Stimulated activated CD4-positive, alpha-beta T cell treated with anti-CD3 and anti-CD28 coated beads, Interleukin-1b, Interleukin-23, amount 100 ng/mL, for 1 hour (primary cell): ENCODE results near the gene TPGS2.
"Not testable (repeated sequence)": the region's sequence is repeated elsewhere in the genome, so short reads cannot be mapped to it uniquely, and the experiment has no call there.

Source experiments
- DNase-seq, 2 donors: peaks; one replicate each; pipeline ENCODE4 v3.0.0-alpha.2; 2020; ENCODE audit warnings: low read depth in 2 of 2

Gene TPGS2

DNA sequence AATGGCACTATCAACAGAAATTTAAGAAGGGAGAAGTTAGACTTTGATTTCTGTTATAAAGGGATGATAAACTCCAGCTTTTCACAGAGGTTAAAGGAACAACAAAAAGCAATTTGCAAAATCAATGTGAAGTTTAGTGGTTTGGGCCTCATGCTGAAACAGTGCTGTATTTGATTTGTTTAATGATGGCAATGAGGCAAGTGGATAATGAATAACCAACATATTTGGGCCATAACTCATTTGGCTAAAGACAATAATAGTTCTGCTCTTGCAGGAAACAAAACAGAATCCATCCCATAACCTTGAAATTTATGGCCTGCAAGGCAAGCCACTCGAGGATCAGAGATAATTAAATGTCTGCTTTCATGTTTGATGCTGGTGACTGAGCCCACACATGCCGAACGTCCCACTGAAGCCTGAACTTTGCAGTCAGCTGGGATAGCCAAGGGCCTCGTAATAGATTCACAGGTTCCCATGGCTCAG, 56.5 kb downstream of the TPGS2 start:
- no peak for DNase-seq

DNA sequence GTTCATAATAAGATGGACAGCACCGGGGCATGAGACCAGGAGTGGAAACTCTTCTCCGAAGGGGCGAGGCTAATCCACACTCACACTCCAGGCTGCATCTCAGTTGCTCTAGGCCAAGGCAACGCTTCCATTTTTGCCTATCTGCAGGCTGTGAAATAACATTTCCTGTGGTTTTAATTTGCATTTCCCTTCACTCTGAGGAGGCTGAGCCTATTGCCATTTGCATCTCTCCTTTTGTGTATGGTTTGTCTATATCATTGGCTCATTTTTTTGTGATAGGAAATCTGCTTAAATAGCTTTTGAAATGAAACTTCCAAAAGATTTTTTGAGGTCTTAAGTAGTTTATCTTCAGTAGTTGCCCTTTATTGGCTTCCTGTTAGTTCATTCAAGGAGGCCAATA, 57.6 kb downstream of the TPGS2 start:
- no peak for DNase-seq

DNA sequence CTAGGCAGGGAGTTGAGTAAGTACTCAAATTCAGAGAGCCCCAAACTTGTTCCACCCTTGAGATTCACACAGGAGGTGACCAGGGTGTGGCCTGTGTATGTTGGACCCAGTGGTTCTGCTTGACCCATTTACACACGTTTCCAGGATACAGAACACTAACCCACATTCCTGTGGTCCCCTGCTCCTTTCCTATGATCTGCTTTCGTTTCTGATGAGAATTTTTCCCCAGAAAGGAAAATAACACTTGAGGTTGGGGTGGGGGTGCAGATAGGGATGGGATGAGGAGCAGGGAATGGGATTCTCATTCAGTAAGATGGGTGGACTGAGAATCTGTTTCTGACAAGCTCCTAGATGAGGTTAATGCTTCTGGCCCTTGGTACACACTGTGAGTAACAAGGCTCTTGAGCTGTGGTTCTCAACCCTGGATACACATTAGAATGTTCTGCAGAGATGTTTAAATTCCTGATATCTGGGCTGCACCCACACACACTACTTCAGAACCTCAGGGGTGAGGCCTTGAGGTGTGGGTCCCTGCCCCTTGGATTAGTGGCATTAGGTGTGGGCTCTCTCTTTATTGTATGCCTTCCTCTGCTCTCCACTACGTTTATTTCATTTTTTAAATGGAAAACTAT, 58.4 kb downstream of the TPGS2 start:
- DNase-seq: no peak

DNA sequence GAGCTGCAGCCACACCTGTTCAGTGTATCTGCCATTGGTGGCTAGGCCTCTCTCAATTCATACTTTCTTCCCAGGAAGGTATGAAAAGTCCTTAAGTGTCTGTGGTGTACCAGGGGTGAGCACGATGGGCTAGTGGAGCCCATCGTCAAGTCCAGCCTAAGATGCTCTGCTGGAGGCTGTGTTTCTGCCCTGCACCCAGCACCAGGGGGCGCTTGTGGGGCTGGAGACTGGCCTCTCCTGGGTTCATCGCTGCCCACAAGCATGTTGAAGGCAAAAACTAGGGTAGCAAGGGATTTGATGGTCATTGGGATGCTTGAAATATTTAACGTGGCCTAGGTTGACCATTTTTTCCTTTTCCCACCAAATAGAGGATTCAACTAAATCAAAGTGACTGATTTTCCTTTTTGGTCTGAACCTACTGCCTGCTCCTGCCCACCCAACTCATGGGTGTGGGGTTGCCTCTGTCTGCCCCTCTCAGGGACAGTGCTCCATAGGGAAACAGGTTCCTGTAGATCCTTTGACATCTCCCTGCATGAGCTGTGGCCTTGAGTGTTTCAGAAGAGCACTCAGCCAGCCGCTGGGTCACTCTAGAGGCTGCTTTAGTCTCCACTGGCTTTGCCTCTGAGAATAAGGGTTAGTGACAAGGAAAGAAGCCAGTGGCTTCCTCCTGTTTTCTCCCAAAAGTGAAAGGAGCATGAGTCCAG, 59.0 kb downstream of the TPGS2 start:
- DNase-seq: no peak

DNA sequence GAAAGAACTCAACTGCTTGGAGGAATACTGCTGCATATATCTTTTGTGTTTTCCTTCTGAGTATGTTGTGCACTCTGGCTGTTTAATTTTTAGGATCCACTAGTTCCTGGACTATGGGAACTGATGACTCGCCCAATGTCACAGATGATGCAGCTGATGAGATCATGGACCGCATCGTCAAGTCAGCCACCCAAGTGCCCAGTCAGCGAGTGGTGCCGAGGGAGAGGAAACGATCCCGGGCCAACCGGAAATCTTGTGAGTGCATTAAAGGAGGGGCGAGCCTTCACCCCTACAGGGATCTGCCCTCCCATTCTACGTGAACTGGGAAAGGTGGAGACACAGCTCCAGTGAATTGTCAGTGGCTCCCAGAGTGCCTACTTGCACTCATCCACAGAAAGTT, 59.6 kb downstream of the TPGS2 start:
- DNase-seq: no peak

DNA sequence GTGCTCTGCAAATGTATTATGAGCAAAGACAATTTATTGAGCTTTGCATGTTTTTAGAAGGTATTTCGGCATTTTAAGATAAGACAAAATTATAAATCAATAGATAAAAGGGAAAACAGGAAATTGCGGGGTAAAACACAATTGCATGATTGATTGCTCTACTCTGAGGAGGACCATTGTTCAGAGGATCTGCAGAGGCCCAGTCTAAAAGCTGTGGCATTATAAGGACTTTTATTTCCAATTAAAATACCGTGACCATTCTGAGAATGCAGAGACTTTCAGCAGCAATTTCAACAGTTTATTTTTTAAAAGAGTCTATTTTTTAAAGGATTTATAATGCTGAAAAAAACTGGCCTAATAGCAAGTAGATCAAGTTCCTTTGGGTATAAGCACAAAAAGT, 62.0 kb downstream of the TPGS2 start:
- DNase-seq: no peak

DNA sequence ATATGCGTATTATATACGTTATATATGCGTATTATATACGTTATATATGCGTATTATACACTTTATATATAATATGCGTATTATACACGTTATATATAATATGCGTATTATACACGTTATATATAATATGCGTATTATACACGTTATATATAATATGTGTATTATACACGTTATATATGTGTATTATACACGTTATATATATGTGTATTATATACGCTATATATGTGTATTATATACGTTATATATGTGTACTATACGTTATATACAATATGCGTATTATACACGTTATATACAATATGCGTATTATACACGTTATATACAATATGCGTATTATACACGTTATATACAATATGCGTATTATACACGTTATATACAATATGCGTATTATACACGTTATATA, 65.8 kb downstream of the TPGS2 start:
- DNase-seq: not testable (repeated sequence)

DNA sequence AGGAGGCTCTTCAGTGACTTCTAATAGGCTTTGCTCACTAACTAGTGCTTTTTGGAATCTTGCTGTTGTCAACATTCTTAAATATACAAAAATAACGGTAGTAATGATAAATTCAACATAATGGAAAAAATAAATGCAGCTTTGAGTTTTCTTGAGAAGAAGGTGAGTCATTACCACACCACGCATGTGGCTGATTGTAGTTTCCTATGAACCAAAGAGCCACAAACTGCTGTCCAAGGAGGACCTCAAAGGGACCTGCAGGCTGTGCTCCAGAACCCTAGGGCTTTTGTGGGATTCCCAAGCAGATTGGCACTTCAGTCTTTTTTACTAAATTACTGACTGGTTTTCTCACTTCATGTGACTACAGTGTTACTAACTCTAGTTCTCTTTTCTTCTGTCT, 66.7 kb downstream of the TPGS2 start:
- no peak for DNase-seq

DNA sequence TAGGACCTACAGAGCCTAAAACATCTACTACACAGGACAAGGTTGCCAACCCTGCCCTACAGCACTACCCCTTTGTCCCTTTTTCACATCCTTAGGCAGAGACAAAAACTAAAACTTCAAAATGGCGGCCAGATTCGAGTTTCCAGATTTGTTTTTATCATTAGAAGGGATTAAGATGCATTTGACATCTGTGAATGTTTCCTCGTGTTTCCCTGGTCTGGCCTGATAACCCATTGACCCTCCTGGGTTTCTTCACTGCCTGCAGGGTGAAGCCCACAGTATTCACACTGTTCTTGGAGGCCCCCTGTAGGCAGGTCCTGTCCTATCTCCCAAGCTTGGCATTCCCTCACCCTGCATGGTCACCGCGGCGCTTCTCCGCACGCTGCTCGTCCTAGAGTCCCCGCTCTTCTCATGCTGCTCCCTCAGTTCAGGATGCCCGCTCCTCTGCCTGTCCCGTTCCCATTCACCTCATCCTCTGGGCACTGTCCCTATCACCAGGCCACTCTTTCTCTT, 67.6 kb downstream of the TPGS2 start:
- no peak for DNase-seq

DNA sequence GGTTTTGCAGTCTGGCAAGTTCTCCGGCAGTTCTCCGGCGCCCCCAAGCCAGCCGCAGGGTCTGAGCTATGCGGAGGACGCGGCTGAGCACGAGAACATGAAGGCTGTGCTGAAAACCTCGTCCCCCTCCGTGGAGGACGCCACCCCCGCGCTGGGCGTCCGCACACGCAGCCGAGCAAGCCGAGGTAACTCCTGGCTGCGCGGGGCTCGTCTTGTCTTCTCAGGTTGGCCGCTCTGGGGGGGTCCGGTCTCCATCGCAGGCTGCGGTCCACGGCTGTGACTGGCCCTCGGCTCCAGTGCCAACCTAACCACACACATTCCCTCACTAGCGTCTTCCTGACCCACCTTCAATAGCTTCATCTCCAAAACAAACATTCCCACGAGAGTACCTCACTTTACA, 68.2 kb downstream of the TPGS2 start:
- DNase-seq: no peak

DNA sequence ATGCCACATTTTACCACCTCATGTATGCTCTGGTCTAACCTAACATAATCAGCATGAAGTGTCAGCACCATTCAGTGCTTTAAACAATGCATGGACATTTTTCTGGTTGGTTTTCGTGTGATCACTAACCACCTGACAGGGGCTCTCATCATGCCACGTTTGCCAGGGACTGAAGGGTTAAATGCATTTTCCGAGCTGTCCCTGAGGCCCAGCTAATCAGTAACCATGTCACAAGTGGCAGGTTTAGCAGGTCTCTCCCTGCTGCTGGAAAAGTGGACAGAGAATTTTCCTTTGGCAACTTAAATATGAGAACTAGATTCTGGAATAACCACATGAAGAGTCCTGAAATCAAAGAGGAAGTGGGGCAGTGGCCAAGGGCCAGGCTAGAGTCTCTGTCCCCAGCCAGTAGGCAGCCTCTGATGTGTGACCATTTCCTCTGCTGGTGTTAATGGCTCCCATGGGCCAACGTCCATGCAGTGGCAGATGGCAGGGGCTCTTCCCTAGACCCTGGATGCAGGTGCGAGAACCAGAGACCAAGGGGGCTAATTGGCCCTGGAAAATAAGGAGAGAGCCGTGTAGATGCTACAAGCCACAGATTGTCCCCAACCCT, 69.5 kb downstream of the TPGS2 start:
- DNase-seq: no peak

DNA sequence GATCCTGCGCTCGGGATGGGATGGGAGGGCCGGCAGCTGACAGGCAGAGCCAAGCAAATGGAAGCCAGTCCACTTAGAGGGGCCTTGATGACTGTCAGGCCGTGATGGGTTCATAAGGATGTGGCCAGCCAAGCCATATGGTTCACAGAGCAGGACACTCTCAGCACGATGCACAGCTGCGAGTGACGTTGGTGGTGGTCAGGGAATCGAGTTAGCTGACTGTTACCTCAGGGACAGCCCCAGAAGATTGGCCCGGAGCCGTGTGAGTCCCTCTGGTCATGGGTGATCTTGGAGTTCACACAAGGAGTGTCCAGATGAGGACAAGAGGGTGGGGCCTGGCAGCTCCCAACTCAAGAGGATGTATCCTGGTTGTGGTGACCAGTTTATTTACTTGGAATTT, 70.2 kb downstream of the TPGS2 start:
- no peak for DNase-seq

DNA sequence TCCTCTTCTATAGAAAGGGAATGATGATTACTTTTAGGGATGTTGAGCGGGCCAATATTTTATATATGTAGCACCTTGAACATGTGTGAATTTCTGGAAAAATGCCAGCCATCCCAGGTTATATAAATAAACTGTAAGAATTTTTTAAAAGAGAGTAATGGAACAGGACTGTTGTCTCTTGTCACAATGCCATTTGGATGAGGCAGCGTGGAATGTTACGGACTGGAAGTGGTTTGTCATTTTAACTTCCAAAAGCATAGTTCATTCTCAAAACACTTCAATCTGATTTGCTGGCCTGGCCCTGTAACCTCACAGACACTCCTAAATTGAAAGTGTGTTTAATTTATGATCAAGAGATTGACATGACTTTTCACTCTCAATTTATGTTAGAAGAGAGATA, 70.8 kb downstream of the TPGS2 start:
- DNase-seq: no peak

DNA sequence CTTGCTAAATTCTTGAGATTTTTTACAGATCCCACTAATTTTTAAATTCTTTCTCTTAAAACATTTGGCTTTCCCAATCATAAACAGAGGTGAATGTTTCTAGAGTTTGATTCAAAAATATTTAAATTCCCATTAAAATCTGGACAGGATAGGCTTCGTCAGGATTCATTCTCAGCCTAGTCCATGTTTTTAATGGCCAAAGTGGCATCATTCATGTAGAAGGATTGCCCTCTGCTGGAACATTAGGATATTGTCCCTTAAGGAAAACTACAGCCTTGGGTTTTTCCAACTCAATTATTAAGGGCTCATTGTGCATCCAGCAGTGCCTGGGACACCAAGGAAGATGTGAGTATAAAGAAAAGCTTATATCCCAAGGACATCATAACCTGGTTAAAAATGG, 71.7 kb downstream of the TPGS2 start:
- DNase-seq: no peak

DNA sequence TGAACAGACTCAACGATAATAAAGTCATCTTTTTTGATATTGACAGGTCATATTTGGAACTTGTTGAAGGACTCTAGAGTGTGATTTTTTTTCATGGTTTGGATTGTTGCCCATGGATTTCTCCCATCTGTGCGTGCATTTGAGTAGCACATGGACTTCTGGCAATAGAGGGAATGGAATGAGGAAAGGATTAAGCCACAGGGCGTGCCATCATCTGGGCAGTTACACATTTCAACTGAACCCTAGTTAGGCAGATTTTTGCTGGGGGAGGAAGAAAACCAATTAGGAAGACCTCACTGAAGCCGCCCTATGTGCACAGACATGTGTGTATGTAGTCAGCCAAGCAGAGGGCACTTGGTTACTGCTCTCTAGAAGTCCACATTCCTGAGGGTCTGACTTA, 72.6 kb downstream of the TPGS2 start:
- no peak for DNase-seq

DNA sequence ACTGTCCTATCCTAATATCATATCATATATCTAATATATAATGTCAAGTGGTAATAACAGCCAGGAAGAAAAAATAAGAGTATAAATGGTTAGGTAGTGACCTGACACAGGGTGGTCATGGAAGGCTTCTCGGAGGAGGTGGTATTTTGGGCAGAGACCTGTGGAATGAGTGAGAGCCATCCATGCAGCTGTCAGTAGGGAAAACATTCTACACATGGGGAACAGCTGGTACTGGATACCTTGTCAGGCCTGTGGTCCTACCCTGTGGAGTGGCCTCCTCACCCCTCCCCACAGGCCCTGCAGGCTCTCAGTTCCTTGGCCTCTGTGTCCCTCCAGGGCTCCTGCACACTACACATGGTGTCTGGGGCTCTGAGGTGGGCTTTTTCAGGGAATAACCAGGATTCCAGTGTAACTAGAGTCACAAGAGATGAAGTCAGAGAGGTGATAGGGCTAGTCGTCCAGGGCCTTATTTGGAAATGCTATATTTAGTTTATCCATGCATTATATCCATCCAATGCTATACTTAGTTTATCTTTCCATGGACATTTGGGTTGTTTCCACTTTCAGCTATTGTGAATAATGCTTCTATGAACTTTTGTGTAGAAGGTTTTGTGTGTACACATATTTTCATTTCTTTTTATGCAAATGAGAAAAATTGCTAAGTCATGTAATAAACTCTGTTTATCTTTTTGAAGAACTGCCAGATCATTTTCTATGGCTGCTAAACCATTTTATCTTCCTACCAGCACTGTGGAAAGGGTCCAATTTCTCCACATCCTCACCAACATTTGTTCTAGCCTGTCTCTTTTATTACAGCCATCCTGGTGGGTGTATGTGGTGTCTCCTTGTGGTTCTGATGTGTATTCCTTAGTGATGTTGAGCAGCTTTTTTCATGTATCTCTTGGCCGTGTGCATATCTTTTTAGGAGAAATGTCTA, 75.6 kb downstream of the TPGS2 start:
- DNase-seq: no peak

DNA sequence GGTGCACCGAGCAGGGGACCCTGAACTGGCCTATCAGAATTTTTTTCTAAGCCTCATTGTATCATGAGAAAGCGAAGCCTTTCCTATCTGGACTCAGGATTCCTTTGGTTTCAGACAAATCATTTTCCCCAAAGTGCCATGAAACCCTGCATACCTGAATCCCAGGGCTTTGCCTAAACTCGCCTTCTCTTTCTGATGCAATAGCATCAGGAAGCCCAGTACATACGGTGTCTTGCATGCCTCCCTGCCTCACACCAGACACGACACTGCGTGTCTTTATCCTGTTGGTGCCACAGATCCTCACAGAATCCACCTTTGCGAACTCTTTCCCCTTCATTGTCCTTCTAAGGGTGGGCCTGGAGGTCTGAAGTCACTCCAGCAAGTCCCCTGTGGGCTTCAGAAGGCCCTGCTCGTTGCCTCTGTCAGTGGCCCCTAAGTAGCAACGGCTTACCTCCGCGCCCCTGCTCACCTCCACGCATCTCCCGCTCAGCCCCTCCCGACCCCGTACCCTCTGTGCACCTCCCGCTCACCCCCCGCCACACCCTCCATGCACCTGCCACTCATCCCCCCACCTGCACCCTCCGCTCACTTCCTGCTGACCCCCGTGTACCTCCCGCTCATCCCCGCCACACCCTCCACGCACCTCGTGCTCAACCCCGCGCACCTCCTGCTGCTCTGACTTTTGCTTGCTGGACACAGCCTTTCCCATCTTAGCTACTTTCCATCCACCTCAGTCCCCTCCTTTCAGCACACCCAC, 83.4 kb downstream of the TPGS2 start:
- DNase-seq: no peak

DNA sequence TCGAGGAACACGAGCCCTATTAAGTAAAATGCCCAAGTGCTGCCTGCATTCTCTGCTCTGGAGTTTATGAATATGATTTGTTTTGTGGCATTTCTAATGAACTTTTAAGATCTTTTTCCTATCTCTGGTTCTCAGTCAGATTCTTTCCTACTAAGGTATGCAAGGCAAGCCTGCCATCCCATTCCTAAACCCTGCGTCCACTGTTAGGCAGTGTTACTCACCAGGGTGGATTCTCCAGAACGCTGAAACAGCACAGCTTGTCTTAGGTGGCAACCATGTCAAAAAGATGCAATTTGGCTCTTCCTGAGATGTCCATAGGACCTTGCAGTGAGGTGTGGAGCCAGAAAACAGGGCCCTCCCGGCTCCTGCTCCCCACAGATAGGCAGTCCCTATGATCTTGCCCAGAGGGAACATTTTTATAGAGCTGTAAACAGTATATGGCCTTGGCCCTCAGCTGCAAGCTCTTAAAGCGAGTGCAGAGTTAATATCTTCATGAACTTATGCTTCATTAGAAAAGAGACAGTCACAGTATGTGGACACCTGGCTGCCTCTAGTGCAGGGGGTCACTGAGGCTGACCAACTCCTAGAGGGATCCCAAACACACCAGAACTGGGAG, 84.4 kb downstream of the TPGS2 start:
- no peak for DNase-seq
